ENCODE measurements around the gene TMEM131.

GRCh38 chr2:97735161-97735561 lies 260.6 kb downstream of the TMEM131 start:
- TF ChIP-seq, protein P1, sequence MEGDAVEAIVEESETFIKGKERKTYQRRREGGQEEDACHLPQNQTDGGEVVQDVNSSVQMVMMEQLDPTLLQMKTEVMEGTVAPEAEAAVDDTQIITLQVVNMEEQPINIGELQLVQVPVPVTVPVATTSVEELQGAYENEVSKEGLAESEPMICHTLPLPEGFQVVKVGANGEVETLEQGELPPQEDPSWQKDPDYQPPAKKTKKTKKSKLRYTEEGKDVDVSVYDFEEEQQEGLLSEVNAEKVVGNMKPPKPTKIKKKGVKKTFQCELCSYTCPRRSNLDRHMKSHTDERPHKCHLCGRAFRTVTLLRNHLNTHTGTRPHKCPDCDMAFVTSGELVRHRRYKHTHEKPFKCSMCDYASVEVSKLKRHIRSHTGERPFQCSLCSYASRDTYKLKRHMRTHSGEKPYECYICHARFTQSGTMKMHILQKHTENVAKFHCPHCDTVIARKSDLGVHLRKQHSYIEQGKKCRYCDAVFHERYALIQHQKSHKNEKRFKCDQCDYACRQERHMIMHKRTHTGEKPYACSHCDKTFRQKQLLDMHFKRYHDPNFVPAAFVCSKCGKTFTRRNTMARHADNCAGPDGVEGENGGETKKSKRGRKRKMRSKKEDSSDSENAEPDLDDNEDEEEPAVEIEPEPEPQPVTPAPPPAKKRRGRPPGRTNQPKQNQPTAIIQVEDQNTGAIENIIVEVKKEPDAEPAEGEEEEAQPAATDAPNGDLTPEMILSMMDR (IDR thresholded peaks at IDR 0.05): no peak
- TF ChIP-seq POLR2A (IDR thresholded peaks at IDR 0.05): no peak

Measured in lower leg skin (tissue), 3 donors.